Activated CD4-positive, alpha-beta T cell treated with anti-CD3 and anti-CD28 coated beads, Interleukin-2, Interleukin-4, amounts not matched to agents 100 ng/mL and 50 ng/mL, durations not matched to agents 16 hours and 8 hours (primary cell): Measurements from ENCODE around the gene RAB19.

ENCODE experiments used
- DNase-seq: peaks from one replicate; pipeline ENCODE4 v3.0.0-alpha.2; 2020; ENCODE audit warnings: low spot score

RAB19 gene

DNA sequence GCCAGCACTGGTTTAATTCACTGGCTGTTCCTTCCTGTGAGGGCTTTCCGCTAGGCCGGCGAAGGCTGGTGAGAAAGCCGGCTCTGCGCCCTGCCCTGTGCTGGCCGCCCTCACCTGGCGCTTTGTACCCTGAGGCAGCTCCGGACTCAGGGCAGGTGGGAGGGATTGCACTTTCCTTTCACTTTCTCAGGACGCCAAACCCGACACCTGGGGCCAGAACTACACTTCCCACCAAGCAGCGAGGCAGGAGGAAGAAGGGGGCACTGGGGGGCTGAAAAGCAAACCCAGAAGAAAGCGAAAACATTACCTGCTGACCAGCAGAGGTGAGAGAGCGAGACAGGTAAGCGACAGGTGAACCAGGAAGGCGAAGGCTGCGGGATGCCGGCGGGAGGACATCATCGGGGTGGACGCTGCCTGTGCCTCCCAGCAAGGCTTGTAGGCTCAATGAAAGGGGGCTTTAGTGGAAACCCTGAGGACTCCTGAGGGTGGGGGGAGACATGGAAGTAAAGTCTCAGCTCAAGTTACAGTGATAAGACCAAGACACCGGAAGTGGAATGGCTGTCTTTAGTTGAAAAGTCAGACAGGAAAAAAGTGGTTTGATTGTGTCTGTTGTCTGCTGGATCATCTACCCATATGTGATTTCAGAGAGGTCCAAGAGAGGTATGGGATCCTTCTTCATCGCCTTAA is at the start of gene RAB19:
Gene RAB19, plus strand, starts transcription at position 181 of the 687 bp plus-strand sequence. CDS start 3,589 bp downstream, outside the sequence.
- peak; percentile 38 for DNase-seq

- DNase-seq = no peak
Measured at GRCh38 chr7:140358024-140358411, 45.8 kb upstream of the RAB19 start.

GRCh38 chr7:140358412-140359051 is 45.3 kb upstream of the RAB19 start:
- DNase-seq = peak; percentile 62

GRCh38 chr7:140360697-140361229 is 43.1 kb upstream of the RAB19 start:
- peak; percentile 41 for DNase-seq

DNA sequence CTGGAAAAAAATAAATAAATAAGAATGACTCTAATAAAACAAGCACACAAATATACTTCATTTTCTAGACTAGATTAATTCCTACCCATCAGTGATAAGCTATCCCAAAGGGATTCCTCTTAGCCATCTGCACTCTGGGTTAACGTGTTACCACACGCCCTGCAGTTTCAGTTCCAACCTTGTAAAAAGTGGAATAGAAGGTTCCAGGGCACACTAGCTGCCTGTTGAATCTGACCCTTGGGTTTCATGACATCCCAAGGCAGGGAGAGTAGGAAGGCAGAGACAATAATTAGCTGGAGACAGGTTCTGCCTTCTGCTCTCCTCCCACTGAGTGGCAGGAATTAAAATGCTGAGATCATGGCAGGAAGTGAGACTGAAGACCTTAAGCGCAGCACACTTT is 39.0 kb upstream of the RAB19 start:
- no peak for DNase-seq

GRCh38 chr7:140367528-140367927 is 36.3 kb upstream of the RAB19 start:
- no peak for DNase-seq

DNA sequence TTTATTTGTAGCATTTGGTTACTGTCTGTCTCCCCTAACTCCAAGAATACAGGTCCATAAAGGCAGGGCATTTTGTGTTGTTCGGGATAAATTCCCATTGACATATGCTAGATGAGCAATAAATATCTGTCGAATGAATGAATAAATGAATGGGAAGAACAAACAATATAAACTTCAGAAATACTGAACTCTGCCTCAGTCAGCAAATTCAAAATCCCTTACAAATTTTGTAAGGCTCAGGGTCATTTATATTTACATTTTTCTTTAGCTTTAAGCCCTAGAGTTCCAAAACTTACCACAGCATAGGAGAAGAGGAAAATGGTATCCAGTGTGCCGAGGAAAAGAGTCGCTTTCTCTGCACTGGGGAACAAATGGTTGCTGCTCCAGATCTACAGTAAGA is 34.6 kb upstream of the RAB19 start:
- DNase-seq = no peak

DNA sequence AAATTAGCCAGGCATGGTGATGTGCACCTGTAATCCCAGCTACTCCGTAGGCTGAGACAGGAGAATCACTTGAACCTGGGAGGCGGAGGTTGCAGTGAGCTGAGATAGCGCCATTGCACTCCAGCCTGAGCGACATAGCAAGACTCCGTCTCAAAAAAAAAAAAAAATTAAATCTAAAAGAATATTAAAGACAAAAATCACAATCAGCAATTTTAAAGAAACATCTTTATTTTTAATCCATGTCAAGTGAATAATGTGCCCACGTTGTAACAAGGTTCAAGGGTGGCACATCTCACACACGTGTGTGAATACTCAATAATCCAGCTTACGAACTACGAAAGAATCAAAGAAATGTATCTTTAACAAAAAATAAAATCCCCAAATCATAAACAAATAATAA is 28.5 kb upstream of the RAB19 start:
- DNase-seq = no peak

DNA sequence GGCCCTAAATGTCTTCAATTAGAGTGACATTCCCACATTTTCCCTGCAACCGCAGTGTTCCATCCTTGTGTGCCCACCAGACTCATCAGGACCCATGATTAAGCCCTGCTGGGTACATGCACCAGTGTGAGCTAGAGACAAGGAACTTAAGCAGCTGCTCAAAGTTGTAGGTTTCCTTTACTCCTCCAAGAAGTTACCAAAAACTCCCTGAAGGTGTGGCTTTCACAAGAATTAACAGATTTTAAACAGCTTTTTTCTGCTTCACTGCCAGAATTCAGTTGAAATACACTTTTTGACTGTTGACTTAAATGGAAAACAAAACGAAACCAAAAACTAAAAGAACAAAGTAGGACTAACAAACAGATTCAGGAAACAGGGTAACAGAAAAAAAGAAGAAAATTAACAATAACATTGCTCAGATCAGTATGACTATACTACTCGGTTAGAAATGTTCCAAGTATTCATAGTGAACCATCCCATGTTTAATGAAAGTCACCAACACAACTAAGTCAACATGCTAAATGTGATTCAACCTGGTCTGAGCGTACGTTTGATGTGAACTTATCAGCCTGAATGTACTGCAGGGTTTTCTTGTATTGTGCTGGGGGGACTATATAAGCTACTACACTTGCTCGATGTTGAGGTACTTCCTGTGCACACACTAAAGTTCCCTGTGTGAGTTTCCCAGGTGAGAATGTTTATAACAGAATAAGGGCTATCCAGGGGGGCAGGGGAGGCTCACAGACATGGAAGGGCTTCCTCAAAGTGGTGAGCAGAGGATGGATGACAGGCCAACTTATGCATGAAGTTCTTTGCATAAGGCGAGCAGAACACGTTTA is 27.7 kb upstream of the RAB19 start:
- peak; percentile 82 for DNase-seq

DNA sequence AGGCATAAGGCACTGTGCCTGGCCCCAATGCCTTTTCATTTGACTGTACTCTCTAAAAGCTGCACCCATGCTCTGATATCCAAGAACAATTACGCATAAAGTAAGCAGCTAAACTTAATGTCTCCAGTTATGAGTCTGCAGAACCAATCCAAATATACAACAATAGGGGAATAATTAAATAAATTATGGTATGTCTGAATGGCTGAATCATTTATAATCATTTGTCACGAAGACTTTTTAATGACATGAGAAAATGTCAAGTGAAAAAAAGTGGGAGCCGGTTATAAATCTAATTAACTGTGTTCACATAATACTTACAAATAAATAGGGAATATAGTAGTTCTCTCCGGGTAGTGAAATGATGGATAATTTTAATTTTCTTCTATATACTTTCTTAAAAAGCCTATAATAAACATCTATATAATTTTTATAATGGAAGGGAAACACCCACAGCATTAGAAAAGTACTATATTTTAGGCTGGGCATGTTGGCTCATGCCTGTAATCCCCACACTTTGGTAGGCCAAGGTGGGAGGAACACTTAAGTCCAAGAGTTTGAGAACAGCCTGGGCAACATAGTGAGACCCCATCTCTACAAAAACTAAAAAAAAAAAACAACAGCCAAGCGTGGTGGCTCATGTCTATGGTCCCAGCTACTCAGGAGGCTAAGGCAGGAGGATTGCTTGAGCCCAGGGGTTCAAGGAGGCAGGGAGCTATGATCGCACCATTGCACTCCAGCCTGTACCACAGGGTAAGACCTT is 19.7 kb upstream of the RAB19 start:
- no peak for DNase-seq

DNA sequence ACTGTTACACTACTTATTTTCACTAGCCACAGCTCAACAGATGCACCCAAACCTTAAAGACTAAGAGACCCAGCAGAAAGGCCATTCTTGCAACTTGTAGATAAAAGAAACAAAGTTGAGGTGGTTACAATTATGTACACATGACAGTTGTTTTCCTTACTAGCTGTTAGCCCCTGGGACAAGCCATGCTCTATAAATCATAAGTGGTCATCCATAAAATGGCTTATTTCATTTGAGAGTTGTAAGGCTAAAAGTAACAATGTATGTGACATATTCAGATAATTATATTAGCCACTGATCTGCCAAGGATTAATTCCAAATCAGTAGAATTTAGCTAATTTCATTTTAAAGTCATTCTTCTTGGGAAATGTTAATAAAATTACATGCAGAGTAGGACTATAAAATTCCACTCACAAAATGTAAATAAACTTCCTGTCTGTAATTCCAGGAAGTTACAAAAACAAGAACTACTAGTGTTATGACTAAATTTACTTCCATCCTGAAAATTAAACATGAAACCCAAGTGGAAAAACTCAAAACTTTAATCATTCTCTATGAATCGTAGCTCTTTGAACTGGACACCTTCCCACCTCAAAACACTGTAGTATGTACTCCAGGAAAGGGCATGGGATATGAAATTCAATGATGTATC is 18.8 kb upstream of the RAB19 start:
- DNase-seq = no peak

DNA sequence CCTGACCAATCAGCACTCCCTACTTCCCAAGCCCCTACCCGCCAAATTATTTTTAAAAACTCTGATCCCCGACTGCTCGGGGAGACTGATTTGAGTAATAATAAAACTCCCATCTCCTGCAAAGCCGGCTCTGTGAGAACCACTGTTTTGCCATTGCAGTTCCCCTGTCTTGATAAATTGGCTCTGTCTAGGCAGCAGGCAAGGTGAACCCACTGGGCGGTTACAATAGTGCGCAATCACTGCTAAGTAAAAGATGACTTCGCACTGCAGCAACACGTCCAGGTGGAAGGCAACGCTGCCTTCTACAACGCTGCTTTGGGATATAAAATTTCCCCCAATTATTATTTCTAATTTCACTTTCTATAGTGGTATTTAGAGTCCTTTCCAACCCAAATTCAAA is 14.4 kb upstream of the RAB19 start:
- DNase-seq = no peak

GRCh38 chr7:140390034-140390433 is 13.8 kb upstream of the RAB19 start:
- DNase-seq = no peak

DNA sequence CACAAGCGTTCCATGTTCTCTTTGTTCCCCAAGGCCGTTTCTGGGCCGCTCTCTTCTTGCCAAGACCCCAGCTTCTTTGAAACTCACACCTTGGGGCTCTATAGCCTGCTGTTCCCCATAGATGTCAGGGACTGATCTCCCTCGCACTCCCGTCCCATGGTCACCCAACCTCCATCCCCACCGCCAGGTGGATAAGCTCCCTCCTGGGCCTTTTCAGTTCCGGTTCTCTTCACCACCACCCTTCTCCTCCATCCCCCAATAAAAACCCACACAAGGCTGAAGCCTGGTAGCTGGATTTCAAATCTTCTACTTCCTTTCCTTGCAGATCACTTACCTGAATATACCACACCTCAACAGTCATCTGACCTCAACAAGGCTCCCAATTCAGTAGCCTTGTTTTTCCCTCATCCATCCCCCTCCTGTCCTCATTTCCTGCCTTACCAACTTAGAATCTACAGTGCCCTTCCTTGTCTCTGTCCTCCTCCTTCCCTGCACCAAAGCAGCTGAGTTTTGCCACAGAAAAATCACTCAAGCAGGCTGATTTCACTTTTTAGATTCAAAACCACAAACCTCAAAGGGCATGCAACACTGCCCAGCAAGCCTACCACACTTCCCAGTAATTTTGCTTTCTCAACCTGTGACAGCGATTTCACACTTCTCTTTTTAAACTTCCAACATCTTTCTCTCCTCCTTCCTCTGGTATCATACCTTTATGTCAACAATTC is 13.2 kb upstream of the RAB19 start:
- peak; percentile 69 for DNase-seq

GRCh38 chr7:140391634-140392033 is 12.2 kb upstream of the RAB19 start:
- no peak for DNase-seq

DNA sequence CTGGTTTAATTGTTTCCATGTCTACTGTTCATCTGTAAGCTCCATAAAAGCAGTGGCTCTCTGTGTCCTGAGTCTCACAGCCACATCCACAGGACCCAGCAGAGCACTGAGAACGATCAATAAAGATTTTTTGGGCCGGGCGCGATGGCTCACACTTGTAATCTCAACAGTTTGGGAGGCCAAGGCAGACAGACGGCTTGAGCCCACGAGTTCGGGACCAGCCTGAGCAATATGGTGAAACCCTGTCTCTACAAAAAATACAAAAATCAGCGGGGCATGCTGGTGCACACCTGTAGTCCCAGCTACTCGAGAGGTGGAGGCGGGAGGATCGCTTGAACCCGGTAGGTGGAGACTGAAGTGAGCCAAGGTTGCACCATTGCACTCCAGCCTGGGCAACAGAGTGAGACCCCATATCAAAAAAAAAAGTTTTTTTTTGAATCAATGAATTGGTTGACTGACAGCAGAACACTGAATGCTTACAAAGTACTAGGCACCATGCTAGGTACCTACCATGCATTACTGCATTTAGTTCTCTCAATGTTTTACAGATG is 10.0 kb upstream of the RAB19 start:
- DNase-seq = no peak

- peak; percentile 89 for DNase-seq
Measured at GRCh38 chr7:140397784-140398750, 5.8 kb upstream of the RAB19 start, which contains the start of gene SLC37A3. Gene SLC37A3 (minus strand): TSS chr7:140398530. CDS start chr7:140382526, 16,004 bp downstream.

DNA sequence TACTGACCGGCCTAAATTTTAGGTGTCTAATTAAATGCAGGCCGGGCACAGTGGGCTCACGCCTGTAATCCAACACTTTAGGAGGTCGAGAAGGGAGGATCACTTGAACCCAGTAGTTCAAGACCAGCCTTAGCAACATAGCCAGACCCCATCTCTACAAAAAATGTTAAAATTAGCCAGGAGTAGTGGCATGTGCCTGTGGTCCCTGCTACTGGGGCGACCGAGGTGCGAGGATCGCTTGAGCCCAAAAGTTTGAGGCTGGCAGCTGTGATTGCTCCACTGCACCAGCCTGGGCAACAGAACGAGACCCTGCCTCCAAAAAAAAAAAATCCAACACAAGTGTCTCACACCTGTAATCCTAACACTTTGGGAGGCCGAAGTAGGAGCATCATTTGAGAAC is 5.0 kb upstream of the RAB19 start:
- DNase-seq = no peak

DNA sequence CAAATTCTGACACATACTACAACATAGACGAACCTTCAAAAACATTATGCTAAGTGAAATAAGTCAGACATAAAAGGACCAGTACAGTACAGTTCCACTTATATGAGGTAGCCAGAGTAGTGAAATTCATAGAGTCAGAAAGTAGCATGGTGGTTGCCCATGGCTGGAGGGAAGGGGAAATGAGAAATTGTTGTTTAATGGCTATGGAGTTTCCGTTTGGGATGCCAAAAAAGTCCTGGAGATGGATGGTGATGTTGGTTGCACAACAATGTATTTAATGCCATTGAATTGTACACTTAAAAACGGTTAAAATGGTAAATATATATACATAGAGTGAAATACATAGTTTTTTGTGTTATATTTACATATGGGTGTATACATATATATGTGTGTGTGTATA is 3.5 kb upstream of the RAB19 start:
- DNase-seq = no peak
